HCEC 1CT (cell line): ENCODE measurements around the gene POP7.

Source experiments
- DNase-seq: peaks from one replicate; pipeline ENCODE4 v3.0.0-alpha.2; 2017

POP7 gene

GRCh38 chr7:100728196-100728595 lies 22.3 kb downstream of the POP7 start:
- no peak for DNase-seq

- DNase-seq: no peak
Measured at GRCh38 chr7:100730136-100730800, 24.3 kb downstream of the POP7 start.

- no peak for DNase-seq
Measured at GRCh38 chr7:100731937-100732636, 26.2 kb downstream of the POP7 start.

- no peak for DNase-seq
Measured at GRCh38 chr7:100735730-100736129, 29.8 kb downstream of the POP7 start.

GRCh38 chr7:100736671-100737070 lies 30.8 kb downstream of the POP7 start:
- DNase-seq: no peak

- no peak for DNase-seq
Measured at GRCh38 chr7:100739934-100740333, 34.0 kb downstream of the POP7 start.

- DNase-seq: no peak
Measured at GRCh38 chr7:100744605-100745004, 38.7 kb downstream of the POP7 start.

- peak; percentile 15 for DNase-seq
Measured at GRCh38 chr7:100745184-100745583, 39.3 kb downstream of the POP7 start.

GRCh38 chr7:100752994-100753393 lies 47.1 kb downstream of the POP7 start:
- DNase-seq: no peak

GRCh38 chr7:100753750-100754149 lies 47.8 kb downstream of the POP7 start:
- DNase-seq: peak; percentile 35
